Measurements from ENCODE around the gene IQGAP3. TPM values are rescaled to one million over a fixed set of nuclear protein-coding genes. Genes with fewer than 3 reads are reported as not detected.

Gene IQGAP3
- polyA plus RNA-seq, 1 of the 3 experiments (the other 2 are of a cell fraction) = 15.6 TPM

DNA sequence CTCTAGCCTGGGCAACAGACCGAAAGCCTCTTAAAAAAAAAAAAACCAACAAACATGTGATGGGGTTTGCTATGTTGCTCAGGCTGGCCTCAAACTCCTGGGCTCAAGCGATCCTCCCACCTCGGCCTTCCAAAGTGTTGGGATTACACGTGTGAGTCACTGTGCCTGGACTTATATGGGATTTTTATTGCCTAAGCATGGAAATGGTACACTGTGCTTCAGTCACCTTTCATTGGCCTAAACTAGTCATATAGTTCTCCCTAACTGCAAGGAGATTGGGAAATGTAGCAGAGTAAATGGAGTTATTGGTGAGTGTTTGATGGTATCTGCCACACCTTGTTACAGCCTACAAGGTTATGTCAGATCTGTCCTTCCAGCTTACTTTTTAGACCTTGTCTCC is 54.6 kb downstream of the IQGAP3 start:
- H3K4me3 ChIP-seq (ENCODE audit: low read depth in 2 of 2, low read length in 1 of 2) = no peak overlapping the region
- H3F3A ChIP-seq (replicated peaks; ENCODE audit: insufficient read depth) = peaks cover 7% of the 10 kb centered on the region
- H3K79me2 ChIP-seq (ENCODE audit: insufficient read depth) = no peaks in the 10 kb centered on the region
- no peaks in the 10 kb centered on the region for H3K4me1 ChIP-seq (ENCODE audit: control insufficient read depth in 1 of 2, insufficient read depth in 2 of 2, low read depth in 1 of 2, low read length in 1 of 2)
- TF ChIP-seq POLR2AphosphoS5 (IDR thresholded peaks at IDR 0.05; ENCODE audit: low read depth, low read length) (no peak), MEF2A (IDR thresholded peaks at IDR 0.05; ENCODE audit: borderline replicate concordance, low read depth) (no peak), NRF1 (IDR thresholded peaks at IDR 0.05; ENCODE audit: low read depth, low read length) (no peak), ELF1 (IDR thresholded peaks at IDR 0.05) (no peak), FOXM1 (IDR thresholded peaks at IDR 0.05; ENCODE audit: low read depth) (no peak), JUND (IDR thresholded peaks at IDR 0.05) (no peak), EZH2phosphoT487 (IDR thresholded peaks at IDR 0.05; ENCODE audit: borderline replicate concordance, low read depth) (no peak), USF1 (IDR thresholded peaks at IDR 0.05; ENCODE audit: borderline replicate concordance, low read depth) (no peak), EP300 (IDR thresholded peaks at IDR 0.05; ENCODE audit: borderline replicate concordance in 1 of 2, low read depth in 1 of 2, low read length in 1 of 2) (no peak), RAD21 (IDR thresholded peaks at IDR 0.05; ENCODE audit: low read length) (no peak), TEAD4 (IDR thresholded peaks at IDR 0.05; ENCODE audit: borderline replicate concordance, insufficient read depth) (no peak), TAF1 (IDR thresholded peaks at IDR 0.05; ENCODE audit: borderline replicate concordance, low read depth, low read length) (no peak)
- WGBS (ENCODE audit: low lambda C conversion rate) = 74% methylated on average over 4 of the region's 4 CpGs
- H2AFZ ChIP-seq (ENCODE audit: low read depth) = no peak overlapping the region
- H3K9me2 ChIP-seq = no peaks in the 10 kb centered on the region
- H3K9ac ChIP-seq = no peak overlapping the region
- no peaks in the 10 kb centered on the region for H3K36me3 ChIP-seq (replicated peaks in 1 of 2; ENCODE audit: control insufficient read depth in 1 of 2, insufficient read depth in 2 of 2, low read length in 1 of 2)
- no peaks in the 10 kb centered on the region for H3K9me3 ChIP-seq
- no peak overlapping the region for H3K27ac ChIP-seq (ENCODE audit: low read depth in 2 of 2, low read length in 1 of 2)
- H3K4me2 ChIP-seq = no peak overlapping the region
- ChIA-PET POLR2A (no interaction called here), CTCF (interaction anchor here (0.9 to 1.3 kb wide), 4 partner anchors 12 to 61 kb away, joined by 3 to 4 read pairs (median 3); no protein-coding TSS in a partner anchor)
- H4K20me1 ChIP-seq (ENCODE audit: insufficient read depth) = no peaks in the 10 kb centered on the region
- no peak for DNase-seq
- no peaks in the 10 kb centered on the region for H3K27me3 ChIP-seq (ENCODE audit: insufficient read depth)

DNA sequence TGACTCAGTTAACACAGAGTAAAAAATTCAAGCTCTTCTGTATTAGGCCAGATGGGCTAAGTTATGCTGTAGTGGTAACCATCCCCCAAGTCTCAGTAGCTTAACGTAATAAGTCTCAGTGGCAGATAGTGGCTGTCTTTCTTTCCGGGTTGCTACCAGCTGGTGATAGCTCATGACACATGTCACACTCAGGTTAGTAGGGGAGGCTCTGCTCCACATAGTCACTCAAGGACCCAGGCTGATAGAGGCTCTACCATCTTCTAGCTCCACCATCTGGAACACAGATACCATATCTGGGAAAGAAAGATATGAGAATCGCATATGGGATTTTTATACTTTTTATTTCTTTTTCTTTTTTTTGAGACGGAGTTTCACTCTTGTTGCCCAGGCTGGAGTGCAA is 55.5 kb downstream of the IQGAP3 start:
- no peaks in the 10 kb centered on the region for H4K20me1 ChIP-seq (ENCODE audit: insufficient read depth)
- 77% methylated on average over 4 of the region's 4 CpGs for WGBS (ENCODE audit: low lambda C conversion rate)
- no peak for TF ChIP-seq RFX5 (IDR thresholded peaks at IDR 0.05; ENCODE audit: low read length)
- TF ChIP-seq CHD2 (IDR thresholded peaks at IDR 0.05; ENCODE audit: low read length, partially characterized antibody) = no peak
- H3K4me1 ChIP-seq (ENCODE audit: control insufficient read depth in 1 of 2, insufficient read depth in 2 of 2, low read depth in 1 of 2, low read length in 1 of 2) = no peaks in the 10 kb centered on the region
- no peak overlapping the region for H3K9ac ChIP-seq
- no peaks in the 10 kb centered on the region for H3F3A ChIP-seq (replicated peaks; ENCODE audit: insufficient read depth)
- H3K27me3 ChIP-seq (ENCODE audit: insufficient read depth) = no peaks in the 10 kb centered on the region
- no peak overlapping the region for H3K27ac ChIP-seq (ENCODE audit: low read depth in 2 of 2, low read length in 1 of 2)
- no peaks in the 10 kb centered on the region for H3K9me3 ChIP-seq
- H3K4me3 ChIP-seq (ENCODE audit: low read depth in 2 of 2, low read length in 1 of 2) = no peak overlapping the region
- no peaks in the 10 kb centered on the region for H3K9me2 ChIP-seq
- H3K79me2 ChIP-seq (ENCODE audit: insufficient read depth) = no peaks in the 10 kb centered on the region
- H2AFZ ChIP-seq (ENCODE audit: low read depth) = no peak overlapping the region
- ChIA-PET POLR2A (no interaction called here), CTCF (interaction anchor here (0.8 to 1.3 kb wide), 5 partner anchors 11 to 60 kb away, joined by 3 to 5 read pairs (median 4); no protein-coding TSS in a partner anchor)
- H3K36me3 ChIP-seq (replicated peaks in 1 of 2; ENCODE audit: control insufficient read depth in 1 of 2, insufficient read depth in 2 of 2, low read length in 1 of 2) = no peaks in the 10 kb centered on the region
- no peak for DNase-seq
- no peak overlapping the region for H3K4me2 ChIP-seq
